DND-41 (cell line): Measurements from ENCODE around the gene NAMPT.

Experiments used
- CTCF ChIP-seq: IDR thresholded peaks from 2 replicates; pipeline ENCODE4 v1.5.1; 2012; ENCODE audit warnings: borderline replicate concordance, low read length, moderate library complexity, mild to moderate bottlenecking; ENCODE audit not compliant: poor library complexity, severe bottlenecking; ENCODE audit errors: extremely low read depth
- EZH2 ChIP-seq: IDR thresholded peaks from 3 replicates; pipeline ENCODE4 v1.6.1; 2012; ENCODE audit warnings: borderline replicate concordance, low read depth, mild to moderate bottlenecking, moderate library complexity, low read length, inconsistent platforms; ENCODE audit not compliant: severe bottlenecking

- TF ChIP-seq CTCF (no peak), EZH2 (no peak)
Observed at GRCh38 chr7:106304568-106304967, 19.8 kb upstream of the NAMPT start.
